GM12878 (cell line): ENCODE measurements around the gene RCBTB2. TPM values are rescaled to one million over a fixed set of nuclear protein-coding genes. Genes with fewer than 3 reads are reported as not detected.

Source experiments
- BMI1 ChIP-seq: fragments of 450-650 bp; IDR thresholded peaks from 2 replicates; pipeline ENCODE4 v1.6.1; 2016; ENCODE audit warnings: mild to moderate bottlenecking, moderate library complexity, borderline replicate concordance
- ELK1 ChIP-seq: IDR thresholded peaks from 2 replicates; pipeline ENCODE4 v1.6.1; 2012; ENCODE audit warnings: low read depth, low read length, improper control_type of control experiment
- IRF5 ChIP-seq: fragments of 450-650 bp; IDR thresholded peaks from 2 replicates; pipeline ENCODE4 v1.6.1; 2017; ENCODE audit warnings: borderline replicate concordance
- MTA2 ChIP-seq: fragments of 450-650 bp; IDR thresholded peaks from 2 replicates; pipeline ENCODE4 v1.6.1; 2016; ENCODE audit warnings: low read depth, mild to moderate bottlenecking, moderate library complexity
- NFYB ChIP-seq: IDR thresholded peaks from 2 replicates; pipeline ENCODE4 v1.6.1; 2011; ENCODE audit warnings: low read depth, mild to moderate bottlenecking, low read length, improper control_type of control experiment, moderate library complexity; ENCODE audit not compliant: insufficient read depth
- PAX5 ChIP-seq: IDR thresholded peaks from 2 replicates; pipeline ENCODE4 v1.6.1; 2011; ENCODE audit warnings: low read depth, low read length, borderline replicate concordance
- POLR2AphosphoS2 ChIP-seq: IDR thresholded peaks from 2 replicates; pipeline ENCODE4 v1.6.1; 2011; ENCODE audit warnings: low read depth, mild to moderate bottlenecking, low read length, improper control_type of control experiment, moderate library complexity
- RELA ChIP-seq: fragments of 450-650 bp; IDR thresholded peaks from 2 replicates; pipeline ENCODE4 v1.8.0; 2014; ENCODE audit warnings: borderline replicate concordance; ENCODE audit not compliant: partially characterized antibody
- SP1 ChIP-seq: IDR thresholded peaks from one replicate; pipeline ENCODE4 v1.6.1; 2011; ENCODE audit warnings: low read depth, low read length
- SREBF1 ChIP-seq: IDR thresholded peaks from 2 replicates; pipeline ENCODE4 v1.6.1; 2012; ENCODE audit warnings: mild to moderate bottlenecking, low read length
- STAT1 ChIP-seq: fragments of 450-650 bp; conservative IDR thresholded peaks from 2 replicates; pipeline ENCODE4 v1.6.1; 2014; ENCODE audit warnings: antibody characterized with exemption, mild to moderate bottlenecking
- TCF7 ChIP-seq: IDR thresholded peaks from 2 replicates; pipeline ENCODE4 v1.6.1; 2014; ENCODE audit warnings: antibody characterized with exemption, borderline replicate concordance
- ZNF24 ChIP-seq: fragments of 450-650 bp; IDR thresholded peaks from 2 replicates; pipeline ENCODE4 v1.6.1; 2017; ENCODE audit warnings: antibody characterized with exemption, mild to moderate bottlenecking
- polyA plus RNA-seq, 11 experiments: library from polyadenylated mRNA; depleted of rRNA in 4 of 11; unstranded in 6 of 11; stranded (reverse) in 5 of 11; fragments of >200 nt; fragmentation: Nextera tagmentation in 4 of 11; fragmentation: Illumina TruSeq in 1 of 11; extraction: Ambion mirVana in 4 of 11; extraction: Trizol in 1 of 11; gene quantifications; 1 replicate in 1 of 11; 2 replicates in 10 of 11; pipeline versions ENCODE4 v1.2.1 to v1.2.3, GENCODE V29; 2011 to 2016; ENCODE audit warnings: inconsistent platforms in 2 of 11, missing spikeins in 2 of 11, low read depth in 1 of 11
- total RNA-seq, 4 experiments: library from RNA; depleted of rRNA in 3 of 4; stranded (reverse); fragments of >200 nt in 3 of 4; fragmentation: Illumina TruSeq in 1 of 4; extraction: Trizol in 1 of 4; gene quantifications; 2 replicates each; pipeline versions ENCODE4 v1.2.1 to v1.2.3, GENCODE V29; 2013 to 2021
- TF ChIP-seq, protein P1 (sequence below): fragments of 450-650 bp; IDR thresholded peaks from 2 replicates; pipeline ENCODE4 v1.6.1; 2017; ENCODE audit warnings: mild to moderate bottlenecking
- TF ChIP-seq, protein P2 (sequence below): IDR thresholded peaks from 2 replicates; pipeline ENCODE4 v1.6.1; 2012; ENCODE audit warnings: low read depth, low read length, improper control_type of control experiment
- TF ChIP-seq, protein P3 (sequence below): fragments of 450-650 bp; IDR thresholded peaks from 2 replicates; pipeline ENCODE4 v1.6.1; 2016; ENCODE audit warnings: mild to moderate bottlenecking
- TF ChIP-seq, protein P4 (sequence below): IDR thresholded peaks from 2 replicates; pipeline ENCODE4 v1.6.1; 2011; ENCODE audit warnings: mild to moderate bottlenecking, low read depth, low read length, moderate library complexity; ENCODE audit not compliant: insufficient replicate concordance

The RCBTB2 gene
- total and polyA plus RNA-seq, 10 of the 15 experiments (the other 5 are each of a cell fraction or from before 2014, with no cell fraction given), result 5.0 to 16.0 (median 8.5) TPM

- TF ChIP-seq, protein P1, sequence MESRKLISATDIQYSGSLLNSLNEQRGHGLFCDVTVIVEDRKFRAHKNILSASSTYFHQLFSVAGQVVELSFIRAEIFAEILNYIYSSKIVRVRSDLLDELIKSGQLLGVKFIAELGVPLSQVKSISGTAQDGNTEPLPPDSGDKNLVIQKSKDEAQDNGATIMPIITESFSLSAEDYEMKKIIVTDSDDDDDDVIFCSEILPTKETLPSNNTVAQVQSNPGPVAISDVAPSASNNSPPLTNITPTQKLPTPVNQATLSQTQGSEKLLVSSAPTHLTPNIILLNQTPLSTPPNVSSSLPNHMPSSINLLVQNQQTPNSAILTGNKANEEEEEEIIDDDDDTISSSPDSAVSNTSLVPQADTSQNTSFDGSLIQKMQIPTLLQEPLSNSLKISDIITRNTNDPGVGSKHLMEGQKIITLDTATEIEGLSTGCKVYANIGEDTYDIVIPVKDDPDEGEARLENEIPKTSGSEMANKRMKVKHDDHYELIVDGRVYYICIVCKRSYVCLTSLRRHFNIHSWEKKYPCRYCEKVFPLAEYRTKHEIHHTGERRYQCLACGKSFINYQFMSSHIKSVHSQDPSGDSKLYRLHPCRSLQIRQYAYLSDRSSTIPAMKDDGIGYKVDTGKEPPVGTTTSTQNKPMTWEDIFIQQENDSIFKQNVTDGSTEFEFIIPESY, result no peak
- TF ChIP-seq, protein P2, sequence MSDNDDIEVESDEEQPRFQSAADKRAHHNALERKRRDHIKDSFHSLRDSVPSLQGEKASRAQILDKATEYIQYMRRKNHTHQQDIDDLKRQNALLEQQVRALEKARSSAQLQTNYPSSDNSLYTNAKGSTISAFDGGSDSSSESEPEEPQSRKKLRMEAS, result no peak
- TF ChIP-seq SP1, result peak; percentile 4
- no peak for TF ChIP-seq TCF7
- TF ChIP-seq BMI1, result no peak
- TF ChIP-seq SREBF1, result no peak
- TF ChIP-seq ELK1, result no peak
- TF ChIP-seq MTA2, result 0 out of 2 replicates have a peak, but pooled peaks have one; percentile 19
- TF ChIP-seq STAT1, result no peak
- TF ChIP-seq IRF5, result no peak
- TF ChIP-seq, protein P3, sequence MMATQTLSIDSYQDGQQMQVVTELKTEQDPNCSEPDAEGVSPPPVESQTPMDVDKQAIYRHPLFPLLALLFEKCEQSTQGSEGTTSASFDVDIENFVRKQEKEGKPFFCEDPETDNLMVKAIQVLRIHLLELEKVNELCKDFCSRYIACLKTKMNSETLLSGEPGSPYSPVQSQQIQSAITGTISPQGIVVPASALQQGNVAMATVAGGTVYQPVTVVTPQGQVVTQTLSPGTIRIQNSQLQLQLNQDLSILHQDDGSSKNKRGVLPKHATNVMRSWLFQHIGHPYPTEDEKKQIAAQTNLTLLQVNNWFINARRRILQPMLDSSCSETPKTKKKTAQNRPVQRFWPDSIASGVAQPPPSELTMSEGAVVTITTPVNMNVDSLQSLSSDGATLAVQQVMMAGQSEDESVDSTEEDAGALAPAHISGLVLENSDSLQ, result 0 out of 2 replicates have a peak, but pooled peaks have one; percentile 10
- no peak for TF ChIP-seq ZNF24
- TF ChIP-seq NFYB, result 0 out of 2 replicates have a peak, but pooled peaks have one; percentile 5
- TF ChIP-seq RELA, result no peak
- peak; percentile 74; the same call in 1 of the 2 replicates for TF ChIP-seq PAX5
- no peak; the same call in 1 of the 2 replicates for TF ChIP-seq POLR2AphosphoS2
- TF ChIP-seq, protein P4, sequence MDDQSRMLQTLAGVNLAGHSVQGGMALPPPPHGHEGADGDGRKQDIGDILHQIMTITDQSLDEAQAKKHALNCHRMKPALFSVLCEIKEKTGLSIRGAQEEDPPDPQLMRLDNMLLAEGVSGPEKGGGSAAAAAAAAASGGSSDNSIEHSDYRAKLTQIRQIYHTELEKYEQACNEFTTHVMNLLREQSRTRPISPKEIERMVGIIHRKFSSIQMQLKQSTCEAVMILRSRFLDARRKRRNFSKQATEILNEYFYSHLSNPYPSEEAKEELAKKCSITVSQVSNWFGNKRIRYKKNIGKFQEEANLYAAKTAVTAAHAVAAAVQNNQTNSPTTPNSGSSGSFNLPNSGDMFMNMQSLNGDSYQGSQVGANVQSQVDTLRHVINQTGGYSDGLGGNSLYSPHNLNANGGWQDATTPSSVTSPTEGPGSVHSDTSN, result no peak
These were observed at the start of gene RCBTB2 (continued) for GRCh38 chr13:48532506-48533499.
